ENCODE data around the gene ANAPC13.

- TF ChIP-seq POLR2AphosphoS5 (IDR thresholded peaks at IDR 0.05) = no peak
- TF ChIP-seq CTCF (IDR thresholded peaks at IDR 0.05) = no peak
- no peak for TF ChIP-seq POLR2A (IDR thresholded peaks at IDR 0.05)
- TF ChIP-seq EP300 (IDR thresholded peaks at IDR 0.05) = no peak
Observed at GRCh38 chr3:134446800-134447199, 39.0 kb downstream of the ANAPC13 start.

Measured in sigmoid colon (tissue), 4 donors.